ENCODE measurements around the gene PFDN6. TPM values are rescaled to one million over a fixed set of nuclear protein-coding genes. Genes with fewer than 3 reads are reported as not detected.
"Not testable (repeated sequence)": the region's sequence is repeated elsewhere in the genome, so short reads cannot be mapped to it uniquely, and the experiment has no call there.

Gene PFDN6
- total RNA-seq, 1 experiment from 2014 or later: 123 TPM

DNA sequence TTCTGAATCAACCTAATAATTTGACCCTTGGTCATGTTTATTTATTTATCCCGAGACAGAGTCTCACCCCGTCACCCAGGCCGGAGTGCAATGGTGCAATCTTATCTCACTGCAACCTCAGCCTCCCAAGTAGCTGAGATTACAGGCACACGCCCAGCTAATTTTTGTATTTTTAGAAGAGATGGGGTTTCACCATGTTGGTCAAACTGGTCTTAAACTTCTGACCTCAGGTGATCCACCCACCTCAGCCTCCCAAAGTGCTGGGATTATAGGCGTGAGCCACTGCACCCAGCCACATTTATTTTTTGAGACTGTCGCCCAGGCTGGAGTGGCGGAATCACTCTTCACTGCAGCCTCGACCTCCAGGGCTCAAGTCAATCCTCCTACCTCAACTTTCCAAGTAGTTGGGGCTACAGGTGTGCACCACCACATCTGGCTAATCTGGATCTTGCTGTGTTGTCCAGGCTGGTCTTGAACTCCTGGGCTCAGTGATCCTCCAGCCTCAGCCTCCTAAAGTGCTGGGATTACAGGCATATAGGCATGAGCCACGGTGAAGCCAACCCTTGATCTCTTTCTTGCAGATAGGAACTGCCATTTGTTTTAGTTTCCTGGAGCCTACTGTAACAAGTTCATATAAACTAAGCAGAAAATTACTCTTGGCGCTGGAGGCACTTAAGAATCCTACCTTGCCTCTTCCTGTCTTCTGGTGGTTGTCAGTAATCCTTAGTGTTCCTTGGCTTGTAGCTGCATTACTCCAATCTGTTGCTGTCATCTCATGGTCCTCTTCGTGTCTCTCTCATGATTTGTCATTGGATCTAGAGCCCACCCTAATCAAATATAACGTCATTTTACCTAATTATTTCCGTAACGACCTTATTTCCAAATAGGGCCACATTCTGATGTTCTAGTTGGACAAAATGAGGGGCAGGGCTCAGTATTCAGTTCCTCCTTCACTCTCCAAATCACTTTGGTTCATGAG lies 15.2 kb upstream of the PFDN6 start:
- no peak for DNase-seq (ENCODE audit: low read depth)

DNA sequence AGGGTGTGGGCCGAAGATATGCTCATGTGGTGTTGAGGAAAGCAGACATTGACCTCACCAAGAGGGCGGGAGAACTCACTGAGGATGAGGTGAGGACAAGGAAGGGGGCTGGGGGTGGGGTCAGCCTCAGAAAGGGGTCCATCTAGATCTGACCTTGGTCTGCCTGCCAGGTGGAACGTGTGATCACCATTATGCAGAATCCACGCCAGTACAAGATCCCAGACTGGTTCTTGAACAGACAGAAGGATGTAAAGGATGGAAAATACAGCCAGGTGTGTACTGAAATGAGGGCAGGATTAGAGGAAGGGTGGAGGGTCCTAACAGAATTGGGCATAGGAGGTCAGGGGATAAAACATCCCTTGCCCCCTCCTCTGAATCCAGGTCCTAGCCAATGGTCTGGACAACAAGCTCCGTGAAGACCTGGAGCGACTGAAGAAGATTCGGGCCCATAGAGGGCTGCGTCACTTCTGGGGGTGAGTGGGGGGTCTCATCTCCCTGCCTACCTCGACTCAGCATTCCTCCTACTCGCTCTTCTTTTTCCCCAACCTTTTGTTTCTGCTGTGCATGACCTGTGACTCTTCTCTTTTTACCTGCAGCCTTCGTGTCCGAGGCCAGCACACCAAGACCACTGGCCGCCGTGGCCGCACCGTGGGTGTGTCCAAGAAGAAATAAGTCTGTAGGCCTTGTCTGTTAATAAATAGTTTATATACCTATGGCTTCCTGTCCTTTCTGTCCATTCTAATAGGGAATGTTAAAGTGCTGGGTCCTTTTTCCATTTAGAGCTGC lies 13.4 kb upstream of the PFDN6 start:
- DNase-seq (ENCODE audit: low read depth): not testable (repeated sequence)

DNA sequence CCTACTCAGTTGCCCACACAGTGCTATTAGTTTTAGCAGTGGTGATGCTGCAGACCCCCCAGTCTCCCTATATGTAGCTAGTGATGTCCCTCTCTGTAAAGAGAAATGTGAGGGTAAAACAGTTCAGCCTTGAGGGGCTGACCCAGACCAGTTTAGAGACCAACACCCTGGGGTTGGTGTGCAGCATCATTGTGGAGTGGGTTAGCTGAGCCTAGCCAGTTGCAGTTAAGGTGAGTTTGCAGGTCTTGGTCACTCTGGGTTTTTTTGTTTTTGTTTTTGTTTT lies 12.9 kb upstream of the PFDN6 start:
- DNase-seq (ENCODE audit: low read depth): no peak

DNA sequence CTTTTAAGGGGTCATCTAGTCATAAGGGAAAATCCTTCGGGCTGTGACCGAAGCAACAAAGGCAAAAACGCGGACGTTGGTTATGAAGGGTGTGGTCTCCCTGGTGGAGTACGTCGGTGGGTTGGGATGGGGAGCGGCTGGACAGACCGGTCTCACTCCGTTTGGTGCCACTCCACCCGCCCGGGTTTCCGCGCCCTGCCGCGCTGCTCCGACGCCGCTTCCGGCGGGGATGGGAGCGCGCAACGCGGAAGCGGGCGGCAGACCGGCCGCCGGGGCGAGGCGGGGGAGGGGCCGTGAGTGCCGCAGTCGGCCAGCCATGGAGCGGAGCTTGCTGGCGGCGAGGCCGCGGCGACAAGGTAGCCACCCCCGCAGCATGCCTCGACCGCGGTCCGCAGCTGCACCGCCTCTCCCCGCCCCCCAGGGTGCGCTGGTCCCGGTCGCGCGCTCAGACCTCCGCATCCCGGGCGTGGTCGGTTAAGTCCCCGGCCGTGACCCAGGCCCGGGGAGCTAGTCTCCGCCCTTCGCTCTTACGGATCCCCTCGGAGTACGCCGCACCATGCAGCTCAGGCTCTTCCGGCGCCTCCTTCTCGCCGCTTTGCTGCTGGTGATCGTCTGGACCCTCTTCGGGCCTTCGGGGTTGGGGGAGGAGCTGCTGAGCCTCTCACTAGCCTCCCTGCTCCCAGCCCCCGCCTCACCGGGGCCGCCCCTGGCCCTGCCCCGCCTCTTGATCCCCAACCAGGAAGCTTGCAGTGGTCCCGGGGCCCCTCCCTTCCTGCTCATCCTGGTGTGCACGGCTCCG lies 12.3 kb upstream of the PFDN6 start, which contains the start of gene B3GALT4:
TSS of gene B3GALT4 (plus strand) at position 260 of the 799 bp plus-strand sequence. CDS start at position 557, 297 bp downstream.
- DNase-seq (ENCODE audit: low read depth): no peak

DNA sequence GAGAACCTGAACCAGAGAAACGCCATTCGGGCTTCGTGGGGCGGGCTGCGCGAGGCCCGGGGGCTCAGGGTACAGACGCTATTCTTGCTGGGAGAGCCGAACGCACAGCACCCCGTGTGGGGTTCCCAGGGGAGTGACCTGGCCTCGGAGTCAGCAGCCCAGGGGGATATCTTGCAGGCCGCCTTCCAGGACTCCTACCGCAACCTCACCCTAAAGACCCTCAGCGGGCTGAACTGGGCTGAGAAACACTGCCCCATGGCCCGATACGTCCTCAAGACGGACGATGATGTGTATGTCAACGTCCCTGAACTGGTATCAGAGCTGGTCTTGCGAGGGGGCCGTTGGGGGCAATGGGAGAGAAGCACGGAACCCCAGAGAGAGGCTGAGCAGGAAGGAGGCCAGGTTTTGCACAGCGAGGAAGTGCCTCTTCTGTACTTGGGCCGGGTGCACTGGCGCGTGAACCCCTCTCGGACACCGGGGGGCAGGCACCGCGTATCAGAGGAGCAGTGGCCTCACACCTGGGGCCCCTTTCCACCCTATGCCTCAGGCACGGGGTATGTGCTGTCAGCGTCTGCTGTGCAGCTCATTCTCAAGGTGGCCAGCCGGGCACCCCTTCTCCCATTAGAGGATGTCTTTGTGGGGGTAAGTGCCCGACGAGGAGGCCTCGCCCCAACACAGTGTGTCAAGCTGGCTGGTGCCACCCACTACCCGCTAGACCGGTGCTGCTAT lies 11.6 kb upstream of the PFDN6 start:
- no peak for DNase-seq (ENCODE audit: low read depth)

DNA sequence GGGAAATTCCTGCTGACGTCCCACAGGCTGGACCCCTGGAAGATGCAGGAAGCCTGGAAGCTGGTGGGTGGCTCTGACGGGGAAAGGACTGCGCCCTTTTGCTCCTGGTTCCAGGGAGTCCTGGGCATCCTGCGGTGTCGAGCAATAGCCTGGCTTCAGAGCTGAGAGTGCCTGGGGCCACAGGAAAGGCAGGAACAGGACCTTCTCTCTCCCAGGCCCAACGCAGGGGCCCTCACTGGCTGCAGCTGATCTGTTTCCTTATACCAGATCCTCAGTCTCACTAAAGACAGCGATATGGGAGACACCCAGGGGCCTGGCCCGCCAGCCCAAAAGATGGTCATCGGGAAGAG lies 11.0 kb upstream of the PFDN6 start:
- DNase-seq (ENCODE audit: low read depth): peak; percentile 45

DNA sequence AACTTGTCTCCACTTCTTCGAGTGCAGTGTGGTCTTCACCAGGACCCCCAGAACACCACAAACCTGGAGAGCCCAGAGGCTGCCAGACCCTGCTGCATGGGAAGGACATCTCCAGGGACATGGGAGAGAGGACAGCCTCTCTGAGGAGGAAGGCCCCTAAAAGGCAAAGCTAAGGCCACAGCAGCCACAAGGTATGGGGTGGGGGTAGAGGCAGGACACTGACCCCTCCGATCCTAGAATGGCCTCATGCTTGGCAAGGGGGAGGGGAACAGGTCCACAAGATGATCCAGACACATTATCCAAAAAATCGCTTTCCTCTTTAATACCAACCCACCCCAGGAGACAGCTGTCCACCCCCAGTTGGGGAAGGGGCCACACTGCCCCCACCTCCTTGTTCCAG lies 10.6 kb upstream of the PFDN6 start:
- no peak for DNase-seq (ENCODE audit: low read depth)

DNA sequence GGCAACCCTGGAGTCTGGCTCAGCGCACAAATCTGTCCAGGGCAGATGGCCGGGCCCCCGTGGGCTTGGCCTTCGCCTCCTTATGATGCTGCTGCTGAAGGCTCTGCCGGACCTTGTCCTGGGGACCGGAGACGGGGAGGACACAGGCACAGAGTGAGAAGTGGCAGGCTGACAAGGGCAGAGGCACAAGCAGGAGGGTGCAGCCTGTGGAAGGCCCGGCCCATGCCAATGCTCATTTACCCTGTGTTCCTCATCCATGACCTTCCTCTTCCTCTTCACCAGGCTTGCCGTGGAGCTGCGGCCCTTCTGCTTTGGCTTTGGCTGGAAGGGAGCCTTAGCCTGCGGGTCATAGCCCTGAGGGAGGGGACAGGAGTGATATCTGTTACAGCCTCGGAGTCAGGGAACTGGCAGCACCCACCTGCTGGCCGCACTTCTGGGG lies 10.1 kb upstream of the PFDN6 start:
- no peak for DNase-seq (ENCODE audit: low read depth)

DNA sequence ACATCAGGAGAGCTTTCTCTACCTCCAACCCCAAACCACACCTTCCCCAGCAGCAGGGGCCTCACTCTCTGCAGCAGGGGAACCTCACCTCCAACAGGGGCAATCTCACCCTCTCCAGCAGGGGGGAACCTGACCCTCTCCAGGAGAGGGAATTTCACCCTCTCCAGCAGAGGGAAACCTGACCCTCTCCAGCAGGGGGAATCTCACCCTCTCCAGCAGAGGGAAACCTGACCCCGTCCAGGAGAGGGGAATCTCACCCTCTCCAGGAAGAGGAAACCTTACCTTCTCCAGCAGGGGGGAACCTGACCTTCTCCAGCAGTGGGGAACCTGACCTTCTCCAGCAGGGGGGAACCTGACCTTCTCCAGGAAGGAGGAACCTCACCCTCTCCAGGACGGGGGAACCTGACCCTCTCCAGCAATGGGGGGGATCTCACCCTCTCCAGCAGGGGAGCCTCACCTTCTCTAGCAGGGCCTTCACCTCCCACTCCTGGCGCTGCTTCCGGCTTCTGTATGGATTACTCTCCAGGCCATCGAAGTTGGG lies 9.4 kb upstream of the PFDN6 start:
- DNase-seq (ENCODE audit: low read depth): peak; percentile 76

DNA sequence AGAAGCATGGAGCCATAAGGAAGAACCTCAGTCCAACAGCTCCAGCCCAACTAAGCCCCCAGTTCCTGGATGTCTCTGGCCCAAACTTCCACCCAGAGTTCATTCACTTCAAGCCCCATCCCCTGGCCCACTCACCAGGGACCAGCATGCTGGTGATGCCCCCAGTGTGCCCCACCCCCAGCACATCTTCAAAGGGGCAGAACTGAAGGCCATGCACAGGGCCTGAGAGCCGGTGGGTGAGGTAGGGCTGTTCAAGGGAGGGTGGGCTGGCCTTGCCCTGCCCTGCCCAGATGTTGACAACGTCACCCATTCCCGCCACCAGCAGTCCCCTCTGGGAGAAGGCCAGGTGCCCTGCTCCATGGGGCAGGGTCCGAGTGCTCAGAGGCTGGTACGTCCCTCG lies 8.9 kb upstream of the PFDN6 start:
- DNase-seq (ENCODE audit: low read depth): no peak

DNA sequence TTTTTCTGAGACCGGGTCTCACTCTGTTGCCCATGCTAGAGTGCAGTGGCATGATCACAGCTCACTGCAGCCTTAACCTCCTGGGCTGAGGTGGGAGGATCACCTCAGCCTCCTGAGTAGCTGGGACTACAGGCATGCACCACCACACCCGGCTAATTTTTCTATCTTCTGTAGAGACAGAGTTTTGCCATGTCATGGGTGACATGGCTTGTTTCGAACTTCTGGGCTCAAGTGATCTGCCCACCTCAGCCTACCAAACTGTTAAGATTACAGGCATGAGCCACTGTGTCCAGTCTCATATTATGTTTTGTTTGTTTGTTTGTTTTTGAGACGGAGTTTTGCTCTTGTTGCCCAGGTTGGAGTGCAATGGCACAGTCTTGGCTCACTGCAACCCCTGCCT lies 4.2 kb upstream of the PFDN6 start:
- not testable (repeated sequence) for DNase-seq (ENCODE audit: low read depth)

DNA sequence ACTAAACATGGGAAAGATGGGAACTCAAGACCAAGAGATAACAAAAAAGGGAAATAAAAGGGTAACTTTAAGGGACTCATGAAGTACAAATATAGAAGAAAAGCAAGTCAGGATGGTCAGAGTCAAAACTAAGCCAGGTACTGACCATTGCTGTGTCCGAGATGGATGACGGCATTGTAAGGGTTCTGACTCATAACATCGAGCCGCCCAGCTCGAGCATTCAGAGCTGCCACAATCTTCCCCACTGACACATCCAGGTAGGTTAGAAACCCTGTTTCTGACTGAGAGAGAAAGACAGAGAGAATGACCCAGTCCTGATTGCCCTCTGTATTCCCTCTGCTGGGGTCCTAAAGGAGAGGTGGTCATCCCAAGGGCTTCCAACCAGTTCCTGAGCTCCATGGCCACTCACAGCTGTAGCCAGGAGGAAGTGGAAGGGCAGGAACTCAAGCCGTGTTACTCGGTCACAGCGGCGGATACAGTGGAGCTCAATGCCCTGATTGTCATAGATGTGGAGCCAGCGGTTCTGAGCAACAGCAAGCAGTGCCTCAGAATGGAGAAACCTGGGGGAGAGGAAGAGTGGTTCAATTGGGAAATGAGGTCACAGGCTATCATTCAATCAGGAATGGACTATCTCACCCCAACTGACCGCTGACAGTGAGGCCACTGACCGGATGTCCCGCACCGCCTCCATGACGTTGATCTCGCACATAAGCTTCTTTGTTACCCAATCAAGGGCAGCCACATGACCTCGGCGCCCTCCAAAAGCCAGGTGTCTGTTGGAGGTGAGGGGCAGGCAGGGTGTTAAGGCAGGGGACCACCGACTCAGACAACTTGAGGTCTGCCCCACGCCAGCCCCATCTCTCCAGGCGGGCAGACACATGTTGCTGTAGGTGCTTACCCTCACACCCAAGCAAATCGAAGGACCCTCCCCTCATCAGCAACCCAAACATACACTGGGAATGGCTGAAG lies 2.2 kb upstream of the PFDN6 start:
- DNase-seq (ENCODE audit: low read depth): no peak

DNA sequence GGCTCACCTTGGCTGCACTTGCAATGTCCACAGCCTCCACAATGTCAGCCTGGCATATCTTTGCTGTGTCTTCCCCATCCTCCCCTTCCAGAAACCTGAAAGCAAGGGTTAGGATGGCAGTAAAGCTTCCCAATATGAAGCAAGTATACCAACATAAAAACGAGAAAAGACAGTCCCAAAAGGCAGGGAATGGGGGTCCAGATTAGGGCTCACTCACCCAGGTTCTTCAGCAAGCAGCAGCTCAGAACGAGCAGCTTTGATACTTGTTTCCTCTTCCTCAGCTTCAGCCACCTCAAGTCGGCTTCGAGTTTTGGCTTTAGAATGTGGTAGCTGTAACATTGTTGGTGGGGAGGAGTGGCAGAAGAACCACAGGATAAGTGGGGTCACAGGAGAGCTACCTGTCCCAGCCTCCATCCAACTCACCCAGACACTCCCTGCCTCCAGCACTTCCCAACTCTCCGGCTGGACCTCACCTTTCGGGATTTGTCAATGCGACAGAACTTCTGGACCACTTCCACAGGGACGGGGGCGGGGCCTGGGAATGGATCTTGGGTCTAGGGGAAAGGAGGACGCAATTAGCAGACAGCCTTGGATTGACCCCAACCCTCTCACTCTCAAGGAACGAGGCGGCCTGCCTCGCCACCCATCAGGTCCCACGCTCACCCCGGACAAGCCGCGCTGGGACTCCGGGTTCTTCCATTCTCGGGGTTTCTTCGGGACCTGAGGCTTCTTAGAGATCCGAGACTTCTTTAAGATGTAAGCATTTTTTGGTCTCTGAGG lies 1.1 kb upstream of the PFDN6 start:
- DNase-seq (ENCODE audit: low read depth): no peak

DNA sequence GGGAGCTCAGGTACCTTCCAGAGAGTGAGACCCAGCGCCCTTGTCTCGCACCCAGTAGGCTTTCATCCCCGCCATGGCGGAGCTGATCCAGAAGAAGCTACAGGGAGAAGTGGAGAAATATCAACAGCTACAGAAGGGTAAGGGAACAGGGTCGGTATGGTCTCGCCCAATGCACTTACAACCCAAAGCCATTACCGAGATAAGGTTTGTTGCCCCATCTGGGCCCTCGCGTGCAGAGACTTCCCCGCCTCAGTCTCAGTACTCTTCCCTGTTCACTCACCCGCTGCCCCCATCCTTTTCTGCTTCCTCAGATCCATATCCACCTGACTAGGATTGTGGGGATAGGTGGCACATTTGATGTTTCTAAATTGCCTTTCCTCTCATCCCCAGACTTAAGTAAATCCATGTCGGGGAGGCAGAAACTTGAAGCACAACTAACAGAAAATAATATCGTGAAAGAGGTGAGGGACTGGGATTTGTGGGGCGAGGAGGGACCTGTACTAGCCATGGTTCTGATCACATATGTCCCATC lies 449 bp downstream of the PFDN6 start:
- no peak for DNase-seq (ENCODE audit: low read depth)

DNA sequence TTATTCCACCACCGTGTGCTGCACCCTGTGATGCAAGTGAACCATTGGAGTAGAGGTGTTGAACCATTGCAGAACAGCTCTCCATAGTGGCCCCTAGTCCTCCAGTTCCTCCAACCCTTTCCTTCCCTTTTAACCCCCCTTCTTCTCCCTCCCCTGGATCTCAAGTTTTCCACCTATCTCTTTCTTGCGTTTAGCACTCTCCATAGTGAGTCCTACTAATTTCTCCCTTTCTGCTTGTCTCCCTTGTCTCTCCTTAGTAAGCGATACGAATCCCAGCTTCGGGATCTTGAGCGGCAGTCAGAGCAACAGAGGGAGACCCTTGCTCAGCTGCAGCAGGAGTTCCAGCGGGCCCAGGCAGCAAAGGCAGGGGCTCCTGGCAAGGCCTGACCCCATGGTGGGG lies 1.1 kb downstream of the PFDN6 start:
- no peak for DNase-seq (ENCODE audit: low read depth)

DNA sequence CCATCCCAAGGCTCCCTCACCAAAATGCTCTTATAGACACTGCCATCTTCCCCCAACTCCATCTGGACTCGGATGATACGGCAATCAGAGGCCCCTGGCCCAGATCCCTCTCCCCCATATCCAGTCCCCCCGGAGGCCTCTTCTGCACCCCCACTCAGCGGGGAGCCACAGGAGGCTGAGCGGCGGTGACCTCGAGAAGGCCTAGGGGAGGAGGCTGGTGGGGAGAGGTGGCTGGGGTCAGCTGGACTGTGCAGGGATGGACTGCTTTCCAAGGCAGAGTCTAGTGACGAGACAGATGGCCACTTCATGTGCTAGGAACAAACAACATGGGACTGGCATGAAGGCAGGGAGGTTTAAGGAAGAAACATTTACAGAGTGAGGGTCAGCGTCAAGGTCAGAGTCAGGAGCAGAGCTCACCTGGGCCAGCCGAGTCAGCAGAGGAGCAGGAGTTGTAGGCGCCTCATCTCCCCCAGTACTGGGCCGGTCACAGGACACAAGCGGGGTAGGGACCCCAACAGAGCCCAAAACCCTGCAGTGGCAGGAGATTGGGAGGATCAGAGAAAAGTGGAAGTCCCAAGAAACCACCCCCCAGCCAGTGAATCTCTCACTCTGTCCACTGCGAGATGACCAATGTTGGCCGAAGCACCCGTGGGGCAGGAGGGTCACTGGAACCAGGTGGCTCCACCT lies 3.7 kb downstream of the PFDN6 start:
- no peak for DNase-seq (ENCODE audit: low read depth)

DNA sequence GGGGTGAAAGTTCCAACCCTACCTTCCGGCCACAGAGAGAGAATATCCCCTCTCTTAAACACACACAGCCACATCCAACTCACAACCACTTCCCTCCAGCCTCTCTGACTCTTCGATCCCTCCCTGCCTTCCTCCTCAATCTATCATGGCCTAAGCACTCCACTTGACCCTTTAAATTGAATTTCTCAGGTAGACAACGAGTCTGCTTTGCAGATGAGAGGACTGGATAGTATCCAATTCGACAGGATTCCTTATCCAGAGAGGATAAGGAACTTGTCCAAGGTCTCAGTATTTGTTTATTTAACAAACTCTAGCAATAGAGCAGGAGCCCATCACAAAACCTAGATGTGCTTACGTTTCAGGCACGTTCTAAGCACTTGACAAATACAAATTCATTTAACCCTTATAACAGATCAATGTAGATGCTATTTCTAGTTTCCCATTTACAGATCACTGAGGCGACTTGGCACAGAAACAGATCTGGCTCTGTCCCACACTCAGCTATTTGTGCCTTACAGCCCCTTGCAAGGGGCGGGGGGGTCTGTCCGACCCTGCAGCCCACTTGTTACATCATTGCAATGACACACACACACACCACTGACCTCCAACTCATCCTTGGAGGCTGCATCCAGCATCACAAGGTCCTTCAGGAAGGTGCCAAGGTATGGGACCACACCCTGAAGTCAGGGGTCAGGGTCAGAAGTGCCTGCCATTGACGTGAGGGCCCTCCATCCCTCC lies 4.9 kb downstream of the PFDN6 start:
- no peak for DNase-seq (ENCODE audit: low read depth)

All from M059J (cell line).